Measurements from ENCODE around the gene S1PR1. TPM values are rescaled to one million over a fixed set of nuclear protein-coding genes. Genes with fewer than 3 reads are reported as not detected.

S1PR1 gene
- total RNA-seq, 1 donor from 2014 or later, result 134 TPM

- Histone ChIP-seq H3K27ac (no peak overlapping the region), H3K9me3 (no peaks in the 10 kb centered on the region), H3K27me3 (no peaks in the 10 kb centered on the region), H3K4me1 (no peaks in the 10 kb centered on the region), H3K4me3 (no peak overlapping the region), H3K36me3 (no peaks in the 10 kb centered on the region)
- intact Hi-C loops (cut with DNase I), result no loop called here
- TF ChIP-seq CTCF (IDR thresholded peaks at IDR 0.05), result no peak
- ATAC-seq (no peak), DNase-seq (no peak)
Measured at GRCh38 chr1:101193733-101194169, 43.1 kb upstream of the S1PR1 start.

- no peak for DNase-seq
Measured at GRCh38 chr1:101194746-101195145, 42.1 kb upstream of the S1PR1 start.

DNA sequence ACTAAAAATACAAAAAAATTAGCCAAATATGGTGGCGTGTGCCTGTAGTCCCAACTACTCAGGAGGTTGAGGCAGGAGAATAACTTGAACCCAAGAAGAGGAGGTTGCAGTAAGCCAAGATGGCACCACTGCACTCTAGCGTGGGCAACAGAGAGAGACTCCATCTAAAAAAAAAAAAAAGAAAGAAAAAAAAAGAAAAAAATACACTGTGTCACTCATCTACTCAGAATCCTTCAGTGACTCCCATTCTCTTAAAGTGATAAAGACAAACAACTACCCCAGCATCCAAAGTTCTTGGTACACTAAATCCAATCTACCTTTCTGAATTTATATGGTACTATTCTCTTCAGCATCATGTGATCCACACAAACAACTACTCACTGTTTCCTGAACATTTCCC, 40.2 kb upstream of the S1PR1 start:
- H3K27ac ChIP-seq, result no peak overlapping the region
- H3K4me1 ChIP-seq, result no peaks in the 10 kb centered on the region
- no peak for DNase-seq
- intact Hi-C loops (cut with DNase I), result no loop called here
- no peak overlapping the region for H3K4me3 ChIP-seq
- H3K9me3 ChIP-seq, result no peaks in the 10 kb centered on the region
- no peaks in the 10 kb centered on the region for H3K36me3 ChIP-seq
- TF ChIP-seq CTCF (IDR thresholded peaks at IDR 0.05), result no peak
- no peak for ATAC-seq
- no peaks in the 10 kb centered on the region for H3K27me3 ChIP-seq

More at GRCh38 chr1:101194746-101195145, 42.1 kb upstream of the S1PR1 start:
- Histone ChIP-seq H3K27me3 (no peaks in the 10 kb centered on the region), H3K9me3 (no peaks in the 10 kb centered on the region), H3K27ac (no peak overlapping the region), H3K4me3 (no peak overlapping the region), H3K36me3 (no peaks in the 10 kb centered on the region), H3K4me1 (no peaks in the 10 kb centered on the region)
- ATAC-seq, result no peak
- no peak for TF ChIP-seq CTCF (IDR thresholded peaks at IDR 0.05)
- intact Hi-C loops (cut with DNase I), result no loop called here

DNA sequence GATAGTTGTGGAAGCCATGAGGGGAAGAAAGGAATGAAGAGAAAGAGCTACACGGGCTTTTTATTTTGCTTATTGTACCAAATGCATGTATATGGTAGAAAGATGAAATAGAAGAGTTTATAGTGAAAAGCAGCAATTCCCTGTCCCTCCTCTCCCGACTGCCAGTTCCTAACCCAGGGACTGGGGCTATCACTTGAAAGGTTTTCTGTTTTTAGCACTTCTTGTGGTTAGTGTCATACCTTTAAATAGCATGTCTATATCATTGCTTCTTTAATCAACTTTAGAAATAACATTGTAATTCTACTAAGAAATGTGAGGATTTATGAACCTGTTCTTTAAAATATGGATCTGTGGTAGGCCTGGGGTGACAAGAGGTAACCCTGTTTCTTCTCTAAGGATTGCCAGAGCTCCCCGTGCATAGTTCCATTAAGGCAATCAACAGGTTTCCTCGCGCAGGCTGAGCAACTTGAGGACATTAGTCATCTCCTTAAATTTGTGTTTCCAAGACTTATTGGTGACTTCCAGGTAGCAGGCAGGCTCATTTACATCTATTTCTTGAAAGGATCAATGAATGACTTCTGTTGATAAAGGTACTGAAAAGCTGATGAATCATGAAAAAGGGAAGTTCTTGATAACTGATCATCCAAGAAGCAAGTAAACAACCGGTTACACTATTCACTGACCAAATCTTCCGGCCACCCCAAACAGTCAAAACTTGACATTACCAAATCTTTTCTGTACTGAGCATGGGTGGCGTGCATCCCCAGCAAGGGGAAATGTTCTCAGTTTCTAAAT, 37.8 kb upstream of the S1PR1 start:
- TF ChIP-seq CTCF (IDR thresholded peaks at IDR 0.05), result no peak
- no peaks in the 10 kb centered on the region for H3K36me3 ChIP-seq
- DNase-seq (no peak), ATAC-seq (no peak)
- H3K4me3 ChIP-seq, result no peak overlapping the region
- intact Hi-C loops (cut with DNase I), result no loop called here
- no peaks in the 10 kb centered on the region for H3K9me3 ChIP-seq
- no peaks in the 10 kb centered on the region for H3K4me1 ChIP-seq
- H3K27me3 ChIP-seq, result no peaks in the 10 kb centered on the region
- H3K27ac ChIP-seq, result no peak overlapping the region

- DNase-seq (no peak), ATAC-seq (no peak)
Measured at GRCh38 chr1:101199637-101199982, 37.2 kb upstream of the S1PR1 start.

More at GRCh38 chr1:101199637-101199982, 37.2 kb upstream of the S1PR1 start:
- Histone ChIP-seq H3K36me3 (no peaks in the 10 kb centered on the region), H3K27me3 (no peaks in the 10 kb centered on the region), H3K9me3 (no peaks in the 10 kb centered on the region), H3K4me3 (no peak overlapping the region), H3K4me1 (no peaks in the 10 kb centered on the region), H3K27ac (no peak overlapping the region)
- intact Hi-C loops (cut with DNase I), result no loop called here
- TF ChIP-seq CTCF (IDR thresholded peaks at IDR 0.05), result no peak

Measured in upper lobe of right lung (tissue), 1 donor.